CD4-positive, alpha-beta T cell (primary cell): Measurements from ENCODE around the gene SLC16A6. TPM values are rescaled to one million over a fixed set of nuclear protein-coding genes. Genes with fewer than 3 reads are reported as not detected.
"Not testable (repeated sequence)": the region's sequence is repeated elsewhere in the genome, so short reads cannot be mapped to it uniquely, and the experiment has no call there.

Experiments used
- ATAC-seq: fragments of 200-7000 bp; cut with Tn5 transposase; one replicate; pipeline ENCODE4 v1.10.0; 2022; ENCODE audit warnings: mild to moderate bottlenecking; ENCODE audit not compliant: poor library complexity
- CTCF ChIA-PET: fragments of 350-600 bp; sonication (Branson Sonifier 250); formaldehyde crosslinking; loops from one replicate; lab custom pipeline; 2021; ENCODE audit warnings: antibody characterized with exemption, inconsistent platforms; lab: Charles Lee
- POLR2A ChIA-PET: fragments of 350-600 bp; sonication (Branson Sonifier 250); formaldehyde crosslinking; loops from one replicate; lab custom pipeline; 2021; ENCODE audit warnings: antibody characterized with exemption, inconsistent platforms; lab: Charles Lee
- DNase-seq, 14 experiments: peaks; one replicate each; pipeline ENCODE4 v3.0.0-alpha.2; 2013 to 2020; ENCODE audit warnings: mixed read lengths in 2 of 14
- H3K27ac ChIP-seq, 2 donors: one replicate each; pipeline versions ENCODE4 v1.5.1 to v1.7.0; 2013; ENCODE audit warnings: low read length in 2 of 2, low read depth in 1 of 2, mild to moderate bottlenecking in 1 of 2
- H3K27me3 ChIP-seq, 2 experiments: 1 replicate in 1 of 2; 2 replicates in 1 of 2; pipeline versions ENCODE4 v1.6.1 to v1.7.0; 2013; ENCODE audit warnings: low read length in 2 of 2, control low read depth in 1 of 2, mild to moderate bottlenecking in 1 of 2, moderate library complexity in 1 of 2; ENCODE audit not compliant: insufficient read depth in 2 of 2, control insufficient read depth in 1 of 2
- H3K36me3 ChIP-seq: one replicate; pipeline ENCODE4 v1.6.1; 2013; ENCODE audit warnings: low read length, control low read depth; ENCODE audit not compliant: insufficient read depth
- H3K4me1 ChIP-seq: one replicate; pipeline ENCODE4 v1.6.1; 2013; ENCODE audit warnings: low read length, control low read depth; ENCODE audit not compliant: insufficient read depth
- H3K4me3 ChIP-seq: one replicate; pipeline ENCODE4 v1.5.1; 2013; ENCODE audit warnings: mild to moderate bottlenecking, low read length, moderate library complexity
- H3K9me3 ChIP-seq, 2 experiments: 1 replicate in 1 of 2; 2 replicates in 1 of 2; pipeline versions ENCODE4 v1.6.1 to v1.7.0; 2013; ENCODE audit warnings: low read length in 2 of 2, mild to moderate bottlenecking in 2 of 2, control low read depth in 1 of 2, moderate library complexity in 1 of 2; ENCODE audit not compliant: control insufficient read depth in 1 of 2, insufficient read depth in 1 of 2
- H3K27ac Mint-ChIP-seq: one replicate; pipeline ENCODE4 v1.8.0; 2020; ENCODE audit warnings: mixed read lengths
- H3K27me3 Mint-ChIP-seq: one replicate; pipeline ENCODE4 v1.8.0; 2021; ENCODE audit warnings: mixed read lengths
- H3K36me3 Mint-ChIP-seq: one replicate; pipeline ENCODE4 v1.8.0; 2021; ENCODE audit warnings: low read depth, mixed read lengths
- H3K4me1 Mint-ChIP-seq: one replicate; pipeline ENCODE4 v1.8.0; 2021; ENCODE audit warnings: low read depth, mixed read lengths
- H3K4me3 Mint-ChIP-seq: one replicate; pipeline ENCODE4 v1.8.0; 2020; ENCODE audit warnings: mild to moderate bottlenecking, mixed read lengths
- H3K9me3 Mint-ChIP-seq: one replicate; pipeline ENCODE4 v1.8.0; 2020; ENCODE audit warnings: mixed read lengths
- intact Hi-C, 2 experiments: fragments of 100-400 bp; cut with DNase I in 1 of 2; cut with micrococcal nuclease in 1 of 2; formaldehyde crosslinking; loops; one replicate each; pipeline versions ENCODE4 v1.15.1 to v1.9.0; 2023 to 2025; cut with DNase I, micrococcal nuclease
- total RNA-seq, 174 experiments: library from RNA in 2 of 174; stranded (reverse) in 2 of 174; gene quantifications; one replicate each; pipeline ENCODE4 v1.2.3 and lab custom pipeline; 2021 to 2026
- TF ChIP-seq, protein P1 (sequence below): fragments of 200-600 bp; IDR thresholded peaks from one replicate; pipeline ENCODE4 v1.8.0; 2022; ENCODE audit warnings: antibody characterized with exemption, mild to moderate bottlenecking

The SLC16A6 gene
- total RNA-seq, 2 experiments from 2014 or later: 7.7 to 9.5 TPM

- Histone ChIP-seq H3K36me3 (no peaks in the 10 kb centered on the region), H3K4me3 (no peak overlapping the region), H3K27ac (peak overlapping the region; percentile 74 to 84), H3K4me1 (peaks cover 42% of the 10 kb centered on the region), H3K9me3 (no peaks in the 10 kb centered on the region), H3K27me3 (no peaks in the 10 kb centered on the region)
- Mint-ChIP-seq H3K36me3 (no peaks in the 10 kb centered on the region), H3K4me3 (peak overlapping the region; percentile 83), H3K27me3 (no peaks in the 10 kb centered on the region), H3K4me1 (peaks cover 48% of the 10 kb centered on the region), H3K9me3 (no peaks in the 10 kb centered on the region), H3K27ac (peak overlapping the region; percentile 95)
- ChIA-PET POLR2A (interaction anchor here (3.9 kb wide), 1 partner anchor 8 kb away, joined by 77 read pairs; the partner anchor contains the start of gene AMZ2), CTCF (interaction anchor here (1.0 kb wide), 1 partner anchor 35 kb away, joined by 3 read pairs; no protein-coding TSS in a partner anchor)
- TF ChIP-seq, protein P1, sequence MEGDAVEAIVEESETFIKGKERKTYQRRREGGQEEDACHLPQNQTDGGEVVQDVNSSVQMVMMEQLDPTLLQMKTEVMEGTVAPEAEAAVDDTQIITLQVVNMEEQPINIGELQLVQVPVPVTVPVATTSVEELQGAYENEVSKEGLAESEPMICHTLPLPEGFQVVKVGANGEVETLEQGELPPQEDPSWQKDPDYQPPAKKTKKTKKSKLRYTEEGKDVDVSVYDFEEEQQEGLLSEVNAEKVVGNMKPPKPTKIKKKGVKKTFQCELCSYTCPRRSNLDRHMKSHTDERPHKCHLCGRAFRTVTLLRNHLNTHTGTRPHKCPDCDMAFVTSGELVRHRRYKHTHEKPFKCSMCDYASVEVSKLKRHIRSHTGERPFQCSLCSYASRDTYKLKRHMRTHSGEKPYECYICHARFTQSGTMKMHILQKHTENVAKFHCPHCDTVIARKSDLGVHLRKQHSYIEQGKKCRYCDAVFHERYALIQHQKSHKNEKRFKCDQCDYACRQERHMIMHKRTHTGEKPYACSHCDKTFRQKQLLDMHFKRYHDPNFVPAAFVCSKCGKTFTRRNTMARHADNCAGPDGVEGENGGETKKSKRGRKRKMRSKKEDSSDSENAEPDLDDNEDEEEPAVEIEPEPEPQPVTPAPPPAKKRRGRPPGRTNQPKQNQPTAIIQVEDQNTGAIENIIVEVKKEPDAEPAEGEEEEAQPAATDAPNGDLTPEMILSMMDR: no peak
- no peak for ATAC-seq
- DNase-seq: no peak
- intact Hi-C loops: loop anchor here in 1 of 2 experiments (10.0 kb wide), 1 partner anchor 525 kb away; the partner anchor contains the start of gene NOL11
Measured at GRCh38 chr17:68239632-68240366, 51.1 kb downstream of the SLC16A6 start.

DNA sequence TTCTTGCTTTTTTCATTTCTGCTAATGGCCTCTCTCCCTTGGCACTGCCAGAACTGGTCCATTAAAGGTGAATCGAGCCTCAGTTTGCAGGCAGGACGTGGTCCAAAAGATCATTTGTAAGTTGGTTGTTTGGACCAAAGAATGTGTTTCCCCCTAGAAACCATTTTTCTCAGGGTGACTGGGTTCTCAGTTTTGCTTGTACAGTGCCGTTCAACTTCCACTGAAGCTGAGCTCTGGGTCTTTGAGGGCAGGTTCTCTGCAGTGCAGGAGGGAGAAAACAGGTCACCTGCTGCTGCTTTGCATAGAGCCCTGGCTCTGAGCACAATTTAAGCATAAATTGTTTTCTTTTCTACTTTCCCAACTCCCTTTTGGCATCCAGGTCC, 52.1 kb downstream of the SLC16A6 start:
- peaks cover 48% of the 10 kb centered on the region for H3K4me1 ChIP-seq
- H3K4me3 ChIP-seq: peak overlapping the region; percentile 39
- TF ChIP-seq, protein P1: no peak
- no peak for ATAC-seq
- no peaks in the 10 kb centered on the region for H3K36me3 ChIP-seq
- peak in 3 of 14 experiments; percentile 36 to 47 (median 43) for DNase-seq
- peak overlapping the region; percentile 83 for H3K4me3 Mint-ChIP-seq
- H3K9me3 Mint-ChIP-seq: no peaks in the 10 kb centered on the region
- ChIA-PET POLR2A (interaction anchor here (1.2 to 3.9 kb wide), 7 partner anchors 9 to 222 kb away, joined by 4 to 77 read pairs (median 7); partner anchors contain the start of genes AMZ2, ARSG and SLC16A6), CTCF (interaction anchor here (1.0 kb wide), 1 partner anchor 34 kb away, joined by 3 read pairs; no protein-coding TSS in a partner anchor)
- H3K27ac Mint-ChIP-seq: peak overlapping the region; percentile 95
- intact Hi-C loops: no loop called here
- H3K9me3 ChIP-seq: no peaks in the 10 kb centered on the region
- no peaks in the 10 kb centered on the region for H3K27me3 Mint-ChIP-seq
- H3K4me1 Mint-ChIP-seq: peaks cover 48% of the 10 kb centered on the region
- no peaks in the 10 kb centered on the region for H3K27me3 ChIP-seq
- H3K36me3 Mint-ChIP-seq: no peaks in the 10 kb centered on the region
- peak overlapping the region; percentile 74 to 84 for H3K27ac ChIP-seq

- Histone ChIP-seq H3K9me3 (no peaks in the 10 kb centered on the region), H3K27ac (peak overlapping the region; percentile 74 to 84), H3K4me3 (peak overlapping the region; percentile 39), H3K4me1 (peaks cover 48% of the 10 kb centered on the region), H3K36me3 (no peaks in the 10 kb centered on the region), H3K27me3 (no peaks in the 10 kb centered on the region)
- DNase-seq: peak in 5 of 14 experiments; percentile 26 to 86 (median 51)
- ChIA-PET POLR2A (interaction anchor here (1.0 to 3.9 kb wide), 8 partner anchors 10 to 222 kb away, joined by 3 to 77 read pairs (median 6); partner anchors contain the start of genes AMZ2, ARSG and SLC16A6), CTCF (no interaction called here)
- intact Hi-C loops: no loop called here
- no peaks in the 10 kb centered on the region for H3K27me3 Mint-ChIP-seq
- no peaks in the 10 kb centered on the region for H3K36me3 Mint-ChIP-seq
- H3K4me1 Mint-ChIP-seq: peaks cover 48% of the 10 kb centered on the region
- ATAC-seq: peak; percentile 8
- TF ChIP-seq, protein P1: no peak
- H3K9me3 Mint-ChIP-seq: no peaks in the 10 kb centered on the region
- peak overlapping the region; percentile 83 for H3K4me3 Mint-ChIP-seq
- peak overlapping the region; percentile 95 for H3K27ac Mint-ChIP-seq
Measured at GRCh38 chr17:68238164-68238870, 52.6 kb downstream of the SLC16A6 start.

DNA sequence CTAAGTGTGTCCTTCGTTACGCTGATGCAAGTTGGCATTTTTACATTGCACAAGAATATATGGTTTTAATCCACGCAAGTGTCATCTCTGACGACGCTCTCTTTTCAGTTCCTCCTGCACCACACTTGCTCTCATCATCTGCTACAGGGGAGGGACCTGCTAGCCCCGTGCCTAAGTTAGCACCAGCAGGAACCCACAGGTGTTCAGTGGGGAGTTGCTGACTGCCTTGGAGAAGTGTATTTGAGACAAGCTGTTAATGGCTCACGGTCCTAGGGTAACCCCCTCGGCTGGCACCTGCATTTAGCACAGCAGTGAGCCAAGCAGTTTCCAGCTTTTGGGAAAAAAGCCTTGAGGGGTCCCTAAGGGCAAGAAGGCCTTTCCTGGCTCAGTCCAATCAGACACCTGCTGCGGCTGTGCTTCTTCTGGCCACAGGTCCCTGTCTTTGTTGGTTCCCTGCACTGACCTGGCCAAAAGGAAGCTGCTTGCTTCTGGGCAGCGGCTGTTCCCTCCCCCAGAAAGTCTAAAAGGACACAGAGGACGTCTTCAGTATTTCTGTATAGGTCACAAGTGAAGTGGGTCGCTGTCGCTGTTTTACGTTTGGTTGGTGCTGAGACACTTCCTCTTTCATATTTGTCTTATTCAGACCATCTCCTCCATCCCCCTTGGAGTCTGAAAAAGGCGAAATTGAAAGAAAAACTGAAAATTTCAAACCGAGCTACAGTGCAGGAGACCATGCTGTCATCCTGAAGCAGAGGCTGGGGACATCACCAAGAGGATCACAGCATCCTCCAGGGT, 53.4 kb downstream of the SLC16A6 start:
- ATAC-seq: peak; percentile 90
- Mint-ChIP-seq H3K4me1 (peaks cover 48% of the 10 kb centered on the region), H3K27ac (peak overlapping the region; percentile 95), H3K4me3 (peak overlapping the region; percentile 83)
- H3K36me3 ChIP-seq, H3K36me3 Mint-ChIP-seq, H3K27me3 ChIP-seq, intact Hi-C loops, H3K9me3 ChIP-seq, H3K9me3 Mint-ChIP-seq, H3K27me3 Mint-ChIP-seq: not testable (repeated sequence)
- ChIA-PET POLR2A (interaction anchor here (0.6 to 3.9 kb wide), 12 partner anchors 10 to 223 kb away, joined by 3 to 77 read pairs (median 4); partner anchors contain the start of genes AMZ2, ARSG and SLC16A6), CTCF (interaction anchor here (1.3 kb wide), 1 partner anchor 24 kb away, joined by 3 read pairs; no protein-coding TSS in a partner anchor)
- H3K27ac ChIP-seq: peak overlapping the region; percentile 74 to 84
- peak; percentile 30 to 89 (median 54) for DNase-seq
- H3K4me3 ChIP-seq: peak overlapping the region; percentile 39
- H3K4me1 ChIP-seq: peaks cover 48% of the 10 kb centered on the region
